GM23338 (cell line): ENCODE results near the gene VPS36. TPM values are rescaled to one million over a fixed set of nuclear protein-coding genes. Genes with fewer than 3 reads are reported as not detected.

Experiments used
- ATAC-seq: fragments of 200-7000 bp; cut with Tn5 transposase; 3 replicates; pipeline ENCODE4 v1.9.1; 2020
- DNase-seq: peaks from one replicate; pipeline ENCODE4 v3.0.0-alpha.2; 2015; ENCODE audit warnings: low spot score
- H2AFZ ChIP-seq: fragments of 200-600 bp; sonication (generic); 2 replicates; pipeline ENCODE4 v1.8.0; 2016; ENCODE audit warnings: antibody characterized with exemption, mild to moderate bottlenecking, moderate library complexity
- H3F3A ChIP-seq: fragments of 200-600 bp; sonication (generic); replicated peaks from 2 replicates; pipeline ENCODE4 v1.8.0; 2017; ENCODE audit warnings: antibody characterized with exemption, mixed run types, low read depth
- H3K27ac ChIP-seq: fragments of 200-600 bp; sonication (generic); 2 replicates; pipeline ENCODE4 v1.6.1; 2016; ENCODE audit warnings: low read depth
- H3K27me3 ChIP-seq: fragments of 200-600 bp; sonication (generic); 2 replicates; pipeline ENCODE4 v1.8.0; 2016; ENCODE audit warnings: mild to moderate bottlenecking, mixed run types, moderate library complexity; ENCODE audit not compliant: insufficient read depth
- H3K36me3 ChIP-seq: fragments of 200-600 bp; sonication (generic); 2 replicates; pipeline ENCODE4 v1.8.0; 2016; ENCODE audit warnings: mild to moderate bottlenecking; ENCODE audit not compliant: insufficient read depth
- H3K4me1 ChIP-seq: fragments of 200-600 bp; sonication (generic); 2 replicates; pipeline ENCODE4 v1.8.0; 2016; ENCODE audit warnings: mild to moderate bottlenecking, moderate library complexity; ENCODE audit not compliant: insufficient read depth
- H3K4me2 ChIP-seq: fragments of 200-600 bp; sonication (generic); 2 replicates; pipeline ENCODE4 v1.7.1; 2017; ENCODE audit warnings: mixed run types
- H3K4me3 ChIP-seq: fragments of 200-600 bp; sonication (generic); 2 replicates; pipeline ENCODE4 v1.6.1; 2016; ENCODE audit warnings: mixed run types
- H3K79me2 ChIP-seq: fragments of 200-600 bp; sonication (generic); replicated peaks from 2 replicates; pipeline ENCODE4 v1.8.0; 2017; ENCODE audit warnings: mild to moderate bottlenecking; ENCODE audit not compliant: insufficient read depth
- H3K9me2 ChIP-seq: fragments of 200-600 bp; sonication (generic); 2 replicates; pipeline ENCODE4 v1.8.0; 2017; ENCODE audit not compliant: insufficient read depth
- H4K20me1 ChIP-seq: fragments of 200-600 bp; sonication (generic); replicated peaks from 2 replicates; pipeline ENCODE4 v1.8.0; 2017; ENCODE audit warnings: mild to moderate bottlenecking; ENCODE audit not compliant: insufficient read depth
- H3K27ac Mint-ChIP-seq: 2 replicates; pipeline ENCODE4 v1.8.0; 2020; ENCODE audit warnings: inconsistent platforms, mild to moderate bottlenecking, moderate library complexity, mixed read lengths
- H3K27me3 Mint-ChIP-seq: 3 replicates; pipeline ENCODE4 v1.8.0; 2022; ENCODE audit warnings: low read depth, mild to moderate bottlenecking, moderate library complexity, mixed read lengths, inconsistent platforms; ENCODE audit not compliant: insufficient read depth, poor library complexity
- H3K36me3 Mint-ChIP-seq: 3 replicates; pipeline ENCODE4 v1.8.0; 2021; ENCODE audit warnings: low read depth, mild to moderate bottlenecking, inconsistent platforms, moderate library complexity, mixed read lengths
- H3K4me1 Mint-ChIP-seq: 3 replicates; pipeline ENCODE4 v1.8.0; 2020; ENCODE audit warnings: mild to moderate bottlenecking, inconsistent platforms, mixed read lengths
- H3K4me3 Mint-ChIP-seq: 3 replicates; pipeline ENCODE4 v1.8.0; 2021; ENCODE audit warnings: moderate library complexity, mild to moderate bottlenecking, inconsistent platforms, mixed read lengths
- H3K9me3 Mint-ChIP-seq: 3 replicates; pipeline ENCODE4 v1.8.0; 2020; ENCODE audit warnings: moderate library complexity, mild to moderate bottlenecking, inconsistent platforms, mixed read lengths
- CREB1 ChIP-seq: fragments of 250-450 bp; sonication (Bioruptor Pico); IDR thresholded peaks from 2 replicates; pipeline ENCODE4 v1.5.0; 2020; ENCODE audit warnings: low read depth, mild to moderate bottlenecking, moderate library complexity
- CTCF ChIP-seq, 2 experiments: fragments of 200-600 bp in 1 of 2; sonication (generic) in 1 of 2; conservative IDR thresholded peaks; 2 replicates each; pipeline versions ENCODE4 v1.5.1 to v1.6.1; 2016 to 2017; ENCODE audit warnings: antibody characterized with exemption in 2 of 2, low read depth in 2 of 2, mild to moderate bottlenecking in 2 of 2, moderate library complexity in 1 of 2
- EZH2 ChIP-seq: fragments of 200-600 bp; sonication (generic); IDR thresholded peaks from one replicate; pipeline ENCODE4 v1.8.0; 2017; ENCODE audit warnings: antibody characterized with exemption, mild to moderate bottlenecking, low read depth; ENCODE audit not compliant: unreplicated experiment
- JUNB ChIP-seq: IDR thresholded peaks from one replicate; pipeline ENCODE4 v1.6.1; 2016; ENCODE audit warnings: antibody characterized with exemption; ENCODE audit not compliant: unreplicated experiment
- NANOG ChIP-seq: IDR thresholded peaks from 2 replicates; pipeline ENCODE4 v1.6.1; 2016; ENCODE audit warnings: antibody characterized with exemption, borderline replicate concordance
- POLR2AphosphoS5 ChIP-seq: IDR thresholded peaks from 2 replicates; pipeline ENCODE4 v1.6.1; 2016; ENCODE audit warnings: antibody characterized with exemption, low read depth
- REST ChIP-seq: IDR thresholded peaks from one replicate; pipeline ENCODE4 v1.6.1; 2018; ENCODE audit warnings: antibody characterized with exemption; ENCODE audit not compliant: unreplicated experiment
- STAT1 ChIP-seq: IDR thresholded peaks from one replicate; pipeline ENCODE4 v1.6.1; 2016; ENCODE audit warnings: antibody characterized with exemption; ENCODE audit not compliant: unreplicated experiment
- ZNF114 ChIP-seq: fragments of 250-450 bp; sonication (Bioruptor Pico); IDR thresholded peaks from 2 replicates; pipeline ENCODE4 v1.5.0; 2020; ENCODE audit warnings: mild to moderate bottlenecking, moderate library complexity
- ZNF462 ChIP-seq: fragments of 250-450 bp; sonication (Bioruptor Pico); IDR thresholded peaks from 2 replicates; pipeline ENCODE4 v1.5.0; 2020; ENCODE audit warnings: mild to moderate bottlenecking, moderate library complexity
- polyA plus RNA-seq: library from polyadenylated mRNA; unstranded; fragments of >200 nt; fragmentation: Nextera tagmentation; extraction: Ambion mirVana; gene quantifications from 2 replicates; pipeline ENCODE4 v1.2.1, GENCODE V29; 2016
- total RNA-seq: library from RNA; depleted of rRNA; stranded (reverse); fragments of >200 nt; shearing (Covaris generic); gene quantifications from 2 replicates; pipeline ENCODE4 v1.2.3, GENCODE V29; 2014
- TF ChIP-seq, protein P1 (sequence below): IDR thresholded peaks from 2 replicates; pipeline ENCODE4 v1.6.1; 2016; ENCODE audit warnings: antibody characterized with exemption

Gene VPS36
- total and polyA plus RNA-seq, 2 experiments from 2014 or later: 28.9 to 36.2 TPM

GRCh38 chr13:52383366-52383765 is 67.1 kb downstream of the VPS36 start:
- no peak overlapping the region for H2AFZ ChIP-seq
- TF ChIP-seq EZH2: no peak
- no peak for TF ChIP-seq REST
- TF ChIP-seq JUNB: no peak
- no peak for TF ChIP-seq STAT1
- TF ChIP-seq ZNF462: no peak
- no peak for TF ChIP-seq NANOG
- no peak for TF ChIP-seq CTCF (conservative IDR thresholded peaks at IDR 0.05; ENCODE audit: low read depth in 2 of 2)
- TF ChIP-seq CREB1 (CRISPR knock-in tag): no peak
- no peak for TF ChIP-seq ZNF114 (CRISPR knock-in tag)
- no peak for TF ChIP-seq POLR2AphosphoS5
- TF ChIP-seq, protein P1, sequence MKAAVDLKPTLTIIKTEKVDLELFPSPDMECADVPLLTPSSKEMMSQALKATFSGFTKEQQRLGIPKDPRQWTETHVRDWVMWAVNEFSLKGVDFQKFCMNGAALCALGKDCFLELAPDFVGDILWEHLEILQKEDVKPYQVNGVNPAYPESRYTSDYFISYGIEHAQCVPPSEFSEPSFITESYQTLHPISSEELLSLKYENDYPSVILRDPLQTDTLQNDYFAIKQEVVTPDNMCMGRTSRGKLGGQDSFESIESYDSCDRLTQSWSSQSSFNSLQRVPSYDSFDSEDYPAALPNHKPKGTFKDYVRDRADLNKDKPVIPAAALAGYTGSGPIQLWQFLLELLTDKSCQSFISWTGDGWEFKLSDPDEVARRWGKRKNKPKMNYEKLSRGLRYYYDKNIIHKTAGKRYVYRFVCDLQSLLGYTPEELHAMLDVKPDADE: no peak
- no peak overlapping the region for H3K4me2 ChIP-seq
- H4K20me1 ChIP-seq: no peaks in the 10 kb centered on the region
- Mint-ChIP-seq H3K36me3 (no peaks in the 10 kb centered on the region), H3K27me3 (no peaks in the 10 kb centered on the region), H3K9me3 (no peaks in the 10 kb centered on the region), H3K4me1 (no peaks in the 10 kb centered on the region), H3K27ac (no peak overlapping the region), H3K4me3 (no peak overlapping the region)
- no peaks in the 10 kb centered on the region for H3K9me2 ChIP-seq
- no peak for DNase-seq
- no peaks in the 10 kb centered on the region for H3K4me1 ChIP-seq
- H3K36me3 ChIP-seq: no peaks in the 10 kb centered on the region
- H3K79me2 ChIP-seq: no peaks in the 10 kb centered on the region
- no peaks in the 10 kb centered on the region for H3K27me3 ChIP-seq
- no peak overlapping the region for H3K4me3 ChIP-seq
- no peak for ATAC-seq
- no peaks in the 10 kb centered on the region for H3F3A ChIP-seq
- H3K27ac ChIP-seq: no peak overlapping the region
